HFFc6 (cell line): ENCODE measurements around the gene RMDN2. TPM values are rescaled to one million over a fixed set of nuclear protein-coding genes. Genes with fewer than 3 reads are reported as not detected.

ENCODE experiments used
- DNase-seq: peaks from one replicate; pipeline ENCODE4 v3.0.0-alpha.2; 2018
- H3K27ac Mint-ChIP-seq: 2 replicates; pipeline ENCODE4 v1.8.0; 2020; ENCODE audit warnings: mild to moderate bottlenecking, mixed read lengths
- H3K27me3 Mint-ChIP-seq: 2 replicates; pipeline ENCODE4 v1.8.0; 2021; ENCODE audit warnings: mild to moderate bottlenecking, moderate library complexity, mixed read lengths; ENCODE audit not compliant: insufficient read depth
- H3K36me3 Mint-ChIP-seq: 2 replicates; pipeline ENCODE4 v1.8.0; 2021; ENCODE audit warnings: low read depth, mixed read lengths
- H3K4me1 Mint-ChIP-seq: 2 replicates; pipeline ENCODE4 v1.8.0; 2020; ENCODE audit warnings: low read depth, mixed read lengths
- H3K4me3 Mint-ChIP-seq: 2 replicates; pipeline ENCODE4 v1.8.0; 2020; ENCODE audit warnings: mild to moderate bottlenecking, moderate library complexity, mixed read lengths
- H3K9me3 Mint-ChIP-seq: 2 replicates; pipeline ENCODE4 v1.8.0; 2020; ENCODE audit warnings: mild to moderate bottlenecking, mixed read lengths
- total RNA-seq, 6 experiments: library from RNA; stranded (reverse); fragmentation: NEBNext Ultra II Directional; extraction: Animal tissue kit (Norgen Biotek cat#: 25700); gene quantifications; 2 replicates in 1 of 6; 3 replicates in 5 of 6; pipeline ENCODE4 v1.2.3, GENCODE V29; 2021
- TF ChIP-seq, protein P1 (sequence below): fragments of 200-600 bp; sonication (generic); IDR thresholded peaks from 2 replicates; pipeline ENCODE4 v1.5.0; 2021; ENCODE audit warnings: antibody characterized with exemption, mild to moderate bottlenecking

Gene RMDN2
- total RNA-seq, 6 experiments from 2014 or later, result 2.6 to 6.7 (median 3.4) TPM

DNA sequence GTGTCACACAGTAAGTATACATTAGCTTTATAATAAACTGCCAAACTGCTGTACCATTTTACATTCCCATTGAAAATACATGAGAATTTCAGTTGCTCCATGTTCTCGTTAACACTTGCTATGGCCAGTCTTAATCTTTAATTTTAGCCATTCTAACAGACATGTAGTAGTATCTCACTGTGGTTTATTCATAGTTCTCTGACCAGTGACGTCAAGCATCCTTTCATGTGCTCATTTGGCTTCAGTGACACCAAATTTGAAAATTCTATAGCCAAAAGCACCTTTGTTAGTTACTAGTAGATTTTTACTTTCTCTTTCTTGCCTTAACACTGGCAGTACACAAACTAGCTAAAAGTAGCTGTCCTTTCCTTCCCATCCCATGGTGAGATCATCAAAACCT lies 107.9 kb downstream of the RMDN2 start:
- no peaks in the 10 kb centered on the region for H3K36me3 Mint-ChIP-seq
- TF ChIP-seq, protein P1, sequence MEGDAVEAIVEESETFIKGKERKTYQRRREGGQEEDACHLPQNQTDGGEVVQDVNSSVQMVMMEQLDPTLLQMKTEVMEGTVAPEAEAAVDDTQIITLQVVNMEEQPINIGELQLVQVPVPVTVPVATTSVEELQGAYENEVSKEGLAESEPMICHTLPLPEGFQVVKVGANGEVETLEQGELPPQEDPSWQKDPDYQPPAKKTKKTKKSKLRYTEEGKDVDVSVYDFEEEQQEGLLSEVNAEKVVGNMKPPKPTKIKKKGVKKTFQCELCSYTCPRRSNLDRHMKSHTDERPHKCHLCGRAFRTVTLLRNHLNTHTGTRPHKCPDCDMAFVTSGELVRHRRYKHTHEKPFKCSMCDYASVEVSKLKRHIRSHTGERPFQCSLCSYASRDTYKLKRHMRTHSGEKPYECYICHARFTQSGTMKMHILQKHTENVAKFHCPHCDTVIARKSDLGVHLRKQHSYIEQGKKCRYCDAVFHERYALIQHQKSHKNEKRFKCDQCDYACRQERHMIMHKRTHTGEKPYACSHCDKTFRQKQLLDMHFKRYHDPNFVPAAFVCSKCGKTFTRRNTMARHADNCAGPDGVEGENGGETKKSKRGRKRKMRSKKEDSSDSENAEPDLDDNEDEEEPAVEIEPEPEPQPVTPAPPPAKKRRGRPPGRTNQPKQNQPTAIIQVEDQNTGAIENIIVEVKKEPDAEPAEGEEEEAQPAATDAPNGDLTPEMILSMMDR, result no peak
- no peak overlapping the region for H3K27ac Mint-ChIP-seq
- DNase-seq, result no peak
- H3K9me3 Mint-ChIP-seq, result no peaks in the 10 kb centered on the region
- no peak overlapping the region for H3K4me3 Mint-ChIP-seq
- H3K4me1 Mint-ChIP-seq, result 0 out of 2 replicates have a peak, but pooled peaks cover under 1% of the 10 kb centered on the region
- H3K27me3 Mint-ChIP-seq, result peaks cover 41% of the 10 kb centered on the region

DNA sequence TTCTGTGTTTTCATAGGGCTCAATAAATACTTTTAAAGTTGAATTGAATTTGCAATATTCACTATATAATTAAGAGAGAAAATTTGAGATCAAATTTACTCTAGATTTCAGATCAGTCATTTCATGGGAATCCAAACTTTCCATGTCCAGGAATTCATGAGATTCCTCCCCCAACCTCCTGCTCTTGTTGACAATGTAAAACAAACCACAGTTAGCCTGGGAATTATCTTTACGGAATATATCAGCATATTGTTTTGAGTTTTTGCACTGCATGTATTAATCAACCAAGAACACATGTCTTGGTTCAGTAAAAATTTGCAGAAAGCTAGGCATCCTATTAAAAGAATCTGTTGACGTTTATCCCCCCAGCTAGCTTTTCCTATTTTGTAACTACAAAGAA lies 108.6 kb downstream of the RMDN2 start:
- H3K9me3 Mint-ChIP-seq, result no peaks in the 10 kb centered on the region
- TF ChIP-seq, protein P1, result no peak
- H3K27me3 Mint-ChIP-seq, result peaks cover 38% of the 10 kb centered on the region
- no peak overlapping the region for H3K27ac Mint-ChIP-seq
- H3K4me3 Mint-ChIP-seq, result no peak overlapping the region
- H3K4me1 Mint-ChIP-seq, result 0 out of 2 replicates have a peak, but pooled peaks cover 4% of the 10 kb centered on the region
- H3K36me3 Mint-ChIP-seq, result no peaks in the 10 kb centered on the region
- no peak for DNase-seq

DNA sequence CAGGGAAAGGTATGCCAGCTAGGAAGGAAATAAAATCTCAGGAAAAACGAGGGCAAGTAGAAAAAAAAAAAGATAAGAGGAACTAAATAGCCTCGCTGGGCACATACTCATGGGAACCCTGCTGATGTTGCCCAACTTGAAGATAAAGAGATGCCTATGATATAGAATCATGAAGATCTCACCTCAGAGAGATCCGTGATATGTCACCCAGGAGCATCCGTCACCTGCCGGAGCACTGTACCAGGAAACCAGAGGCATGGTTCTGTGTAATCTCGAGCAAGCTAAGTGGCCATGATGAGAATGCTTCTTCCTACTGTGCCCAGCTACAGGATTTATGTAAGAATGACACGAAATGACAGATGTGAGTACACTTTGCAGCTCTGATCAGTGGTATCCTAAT lies 110.9 kb downstream of the RMDN2 start:
- TF ChIP-seq, protein P1, result no peak
- no peaks in the 10 kb centered on the region for H3K9me3 Mint-ChIP-seq
- H3K27me3 Mint-ChIP-seq, result peaks cover 49% of the 10 kb centered on the region
- H3K27ac Mint-ChIP-seq, result no peak overlapping the region
- 0 out of 2 replicates have a peak, but pooled peaks cover 4% of the 10 kb centered on the region for H3K4me1 Mint-ChIP-seq
- no peak for DNase-seq
- no peak overlapping the region for H3K4me3 Mint-ChIP-seq
- H3K36me3 Mint-ChIP-seq, result no peaks in the 10 kb centered on the region

DNA sequence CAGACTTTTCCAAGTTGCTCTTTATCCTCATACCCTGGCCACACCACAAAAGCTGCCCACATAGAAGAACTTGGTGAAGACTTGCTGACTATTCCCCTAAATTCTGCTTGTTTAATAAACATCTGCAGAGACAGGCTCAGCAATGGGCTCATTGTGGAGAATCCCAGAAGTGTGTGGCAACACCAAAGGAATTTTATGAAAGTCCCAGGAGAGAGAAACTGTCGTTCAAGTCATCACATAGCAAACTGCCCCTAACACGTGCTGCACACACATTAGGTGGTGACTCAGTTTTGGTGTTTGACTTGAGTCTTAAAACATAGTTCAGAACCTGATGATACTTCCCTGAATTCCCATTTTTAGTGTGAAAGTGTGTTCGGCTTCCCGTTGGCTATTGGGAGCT lies 112.2 kb downstream of the RMDN2 start:
- Mint-ChIP-seq H3K27ac (no peak overlapping the region), H3K4me3 (no peak overlapping the region), H3K9me3 (no peaks in the 10 kb centered on the region; the same call in 1 of the 2 replicates), H3K36me3 (no peaks in the 10 kb centered on the region), H3K27me3 (peaks cover 48% of the 10 kb centered on the region), H3K4me1 (0 out of 2 replicates have a peak, but pooled peaks cover 4% of the 10 kb centered on the region)
- no peak for DNase-seq
- TF ChIP-seq, protein P1, result no peak

DNA sequence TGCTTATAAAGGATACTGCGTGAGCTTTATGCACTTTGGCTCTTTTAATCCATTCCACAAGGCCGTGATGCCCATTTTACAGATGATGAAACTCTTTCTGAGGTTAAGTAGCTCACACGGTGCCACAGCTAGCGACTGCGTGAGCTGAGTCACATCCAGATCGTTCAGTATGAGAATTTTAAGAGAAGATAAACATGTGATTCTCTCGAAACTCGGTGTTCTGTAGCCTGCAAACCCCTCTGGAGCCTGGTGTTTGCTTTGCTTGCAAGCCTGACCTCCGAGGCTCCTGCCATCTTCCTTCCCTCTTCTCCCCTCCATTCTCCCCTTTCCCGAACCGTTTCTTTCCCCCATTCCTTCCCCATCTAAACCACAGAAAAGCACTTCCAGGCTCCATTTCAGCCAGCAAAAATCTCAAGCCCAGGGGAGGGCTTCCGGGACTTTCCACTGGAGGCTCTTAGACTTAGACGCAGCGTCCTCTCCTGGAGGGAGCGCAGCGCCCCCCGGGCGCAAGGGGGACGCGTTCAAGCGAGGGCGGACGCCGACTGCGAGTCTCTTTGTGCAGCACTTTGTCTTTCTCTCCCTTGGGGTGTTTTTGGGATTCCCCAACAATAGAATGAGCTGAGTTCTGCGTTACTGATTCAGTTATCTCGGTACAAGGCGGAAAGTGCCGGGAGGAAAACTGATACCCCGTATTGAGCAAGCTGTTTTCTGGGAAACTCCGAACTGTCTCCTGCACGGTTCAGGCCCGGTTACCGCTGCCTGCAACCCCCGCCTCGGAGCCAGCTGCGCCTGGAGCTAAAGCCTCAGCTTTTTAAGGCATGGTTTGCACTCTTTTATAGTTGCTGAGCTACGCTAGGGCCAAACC lies 112.9 kb downstream of the RMDN2 start:
- no peak for DNase-seq
- Mint-ChIP-seq H3K9me3 (no peaks in the 10 kb centered on the region; the same call in 1 of the 2 replicates), H3K4me1 (0 out of 2 replicates have a peak, but pooled peaks cover 4% of the 10 kb centered on the region), H3K4me3 (peak overlapping the region; percentile 1; the same call in 1 of the 2 replicates), H3K27ac (no peak overlapping the region), H3K27me3 (peaks cover 47% of the 10 kb centered on the region), H3K36me3 (no peaks in the 10 kb centered on the region)
- TF ChIP-seq, protein P1, result peak; percentile 10; the same call in 1 of the 2 replicates
